NT2/D1 (cell line): ENCODE data around the gene MYOZ1.

Source experiments
- DNase-seq: peaks from one replicate; pipeline ENCODE4 v3.0.0-alpha.2; 2011; ENCODE audit warnings: low read depth, low spot score
- H3K27me3 ChIP-seq: 2 replicates; pipeline ENCODE4 v1.6.0; 2011; ENCODE audit warnings: mild to moderate bottlenecking; ENCODE audit not compliant: insufficient read length, insufficient read depth
- H3K36me3 ChIP-seq: 2 replicates; pipeline ENCODE4 v1.6.1; 2011; ENCODE audit warnings: mild to moderate bottlenecking, low read length, mixed read lengths; ENCODE audit not compliant: insufficient read depth, insufficient read length
- H3K4me1 ChIP-seq: 2 replicates; pipeline ENCODE4 v1.5.1; 2011; ENCODE audit not compliant: insufficient read depth, insufficient read length
- H3K4me3 ChIP-seq: 2 replicates; pipeline ENCODE4 v1.5.1; 2011; ENCODE audit warnings: low read depth; ENCODE audit not compliant: insufficient read length
- H3K9ac ChIP-seq: 2 replicates; pipeline ENCODE4 v1.6.0; 2011; ENCODE audit warnings: low read depth; ENCODE audit not compliant: insufficient read length
- H3K9me3 ChIP-seq: 2 replicates; pipeline ENCODE4 v1.5.1; 2011; ENCODE audit warnings: mild to moderate bottlenecking, low read length; ENCODE audit not compliant: insufficient read depth
- SUZ12 ChIP-seq: IDR thresholded peaks from 2 replicates; pipeline ENCODE4 v1.6.1; 2011; ENCODE audit not compliant: insufficient read length, insufficient read depth; ENCODE audit errors: extremely low read depth
- YY1 ChIP-seq: IDR thresholded peaks from 2 replicates; pipeline ENCODE4 v1.6.1; 2011; ENCODE audit not compliant: insufficient read length, insufficient read depth
- ZNF274 ChIP-seq: IDR thresholded peaks from 2 replicates; pipeline ENCODE4 v1.6.1; 2011; ENCODE audit warnings: mild to moderate bottlenecking, low read depth, low read length

Gene MYOZ1

DNA sequence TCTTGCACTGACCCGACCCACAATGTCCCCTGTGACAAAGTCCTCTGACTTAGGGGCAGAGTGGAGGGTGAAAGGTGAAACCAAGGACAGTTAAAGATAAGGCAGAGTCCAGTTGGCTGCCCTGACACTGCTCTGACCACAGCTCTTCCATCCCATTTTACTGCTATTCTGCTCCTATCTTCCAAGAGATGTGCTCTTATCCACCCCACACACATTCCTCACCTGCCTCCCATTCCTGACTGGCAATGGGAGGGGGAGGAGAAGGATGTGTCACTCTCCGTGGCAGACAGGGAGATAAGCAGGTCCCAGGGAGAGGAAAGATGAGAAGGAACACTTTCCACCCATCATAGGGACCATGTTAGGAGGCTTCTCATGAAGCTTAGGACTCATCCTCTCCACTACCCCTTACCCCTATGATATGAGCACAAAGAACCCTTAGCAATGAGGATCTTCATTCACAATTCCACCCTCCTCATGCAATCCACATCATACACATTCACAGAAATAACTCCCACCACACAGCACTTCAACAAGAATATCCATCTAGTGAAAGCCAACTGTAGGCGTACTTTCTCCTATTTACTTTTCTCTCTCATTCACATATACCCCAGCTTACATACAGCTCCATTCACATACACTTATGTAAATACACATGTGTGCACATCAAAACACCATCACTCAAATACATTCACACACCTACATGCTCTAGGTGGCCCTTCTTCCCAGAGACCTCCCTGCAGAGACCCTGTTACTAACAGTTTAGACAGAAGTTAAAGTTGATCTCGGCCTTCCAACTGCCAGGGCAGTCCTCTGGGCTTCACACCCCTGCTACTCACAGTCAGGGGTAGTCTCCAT is 7.9 kb upstream of the MYOZ1 start:
- Histone ChIP-seq H3K9ac (no peak overlapping the region), H3K4me3 (no peak overlapping the region)
- no peak for DNase-seq

GRCh38 chr10:73647875-73648651 is 6.8 kb upstream of the MYOZ1 start:
- Histone ChIP-seq H3K9me3 (no peaks in the 10 kb centered on the region), H3K36me3 (no peaks in the 10 kb centered on the region), H3K27me3 (no peaks in the 10 kb centered on the region), H3K9ac (peak overlapping the region; percentile 50), H3K4me1 (peaks cover 3% of the 10 kb centered on the region), H3K4me3 (peak overlapping the region; percentile 36)
- no peak for DNase-seq
- TF ChIP-seq ZNF274 (no peak), SUZ12 (no peak), YY1 (no peak)

More for the DNA sequence above, 7.9 kb upstream of the MYOZ1 start:
- no peaks in the 10 kb centered on the region for H3K9me3 ChIP-seq
- H3K27me3 ChIP-seq: no peaks in the 10 kb centered on the region
- peaks cover 3% of the 10 kb centered on the region for H3K4me1 ChIP-seq
- TF ChIP-seq SUZ12 (no peak), ZNF274 (no peak), YY1 (no peak)
- no peaks in the 10 kb centered on the region for H3K36me3 ChIP-seq

GRCh38 chr10:73647211-73647874 is 6.1 kb upstream of the MYOZ1 start:
- Histone ChIP-seq H3K9me3 (no peaks in the 10 kb centered on the region), H3K4me1 (peaks cover 3% of the 10 kb centered on the region), H3K36me3 (no peaks in the 10 kb centered on the region), H3K9ac (peak overlapping the region; percentile 50), H3K4me3 (peak overlapping the region; percentile 36), H3K27me3 (no peaks in the 10 kb centered on the region)
- no peak for TF ChIP-seq ZNF274
- TF ChIP-seq SUZ12: no peak
- no peak for TF ChIP-seq YY1
- DNase-seq: no peak

DNA sequence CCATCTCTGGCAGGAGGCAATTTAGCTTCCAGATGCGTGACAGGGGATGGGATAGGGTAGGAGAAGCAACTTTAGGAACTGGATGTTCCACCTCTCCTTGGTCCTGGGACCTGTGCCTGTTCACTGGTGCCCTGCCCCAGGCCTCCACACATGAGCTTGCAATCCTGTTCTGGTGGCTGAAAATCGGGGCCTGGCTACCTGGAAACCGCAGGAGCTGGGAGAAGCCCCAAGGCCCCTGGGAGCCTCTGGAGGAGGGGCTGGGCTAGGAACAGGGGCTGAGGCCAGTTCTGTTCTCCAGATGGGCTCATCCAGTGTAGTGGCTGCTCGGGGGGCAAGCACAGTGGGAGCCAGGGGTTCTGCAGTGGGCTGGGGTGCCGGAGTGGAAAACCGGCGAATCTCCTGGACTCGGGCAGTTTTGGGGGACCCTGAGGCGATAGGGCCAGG is 5.3 kb upstream of the MYOZ1 start:
- Histone ChIP-seq H3K27me3 (no peaks in the 10 kb centered on the region), H3K9ac (peak overlapping the region; percentile 32), H3K36me3 (no peaks in the 10 kb centered on the region), H3K4me1 (peaks cover 3% of the 10 kb centered on the region), H3K9me3 (no peaks in the 10 kb centered on the region), H3K4me3 (no peak overlapping the region)
- TF ChIP-seq ZNF274 (no peak), YY1 (no peak), SUZ12 (no peak)
- DNase-seq: no peak

DNA sequence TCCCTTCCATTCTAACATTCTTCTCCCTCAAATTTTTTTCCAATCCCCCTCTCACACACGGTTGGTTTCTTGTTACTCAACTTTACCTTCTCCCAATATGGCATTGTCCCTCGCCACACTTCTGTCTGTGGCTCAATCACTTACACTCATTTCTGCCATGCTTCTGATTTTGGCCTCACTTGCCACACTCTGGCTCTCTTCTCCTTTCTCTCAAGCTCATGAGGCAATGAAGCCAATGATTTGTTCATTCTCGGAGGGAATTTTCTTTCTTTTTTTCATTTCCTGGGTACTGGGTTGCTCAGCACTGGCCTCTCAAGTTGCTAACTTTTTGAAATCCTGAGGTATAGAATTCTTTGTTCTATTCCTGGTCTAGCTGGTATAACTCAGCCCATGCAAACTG is 4.0 kb upstream of the MYOZ1 start:
- Histone ChIP-seq H3K27me3 (no peaks in the 10 kb centered on the region), H3K4me3 (no peak overlapping the region), H3K36me3 (no peaks in the 10 kb centered on the region), H3K9me3 (no peaks in the 10 kb centered on the region), H3K4me1 (peaks cover 3% of the 10 kb centered on the region), H3K9ac (no peak overlapping the region)
- DNase-seq: no peak
- no peak for TF ChIP-seq ZNF274
- TF ChIP-seq YY1: no peak
- no peak for TF ChIP-seq SUZ12

- no peak for DNase-seq
- TF ChIP-seq ZNF274 (no peak), SUZ12 (no peak), YY1 (no peak)
- Histone ChIP-seq H3K4me3 (no peak overlapping the region), H3K4me1 (peaks cover 3% of the 10 kb centered on the region), H3K27me3 (no peaks in the 10 kb centered on the region), H3K9me3 (no peaks in the 10 kb centered on the region), H3K9ac (no peak overlapping the region), H3K36me3 (no peaks in the 10 kb centered on the region)
These were observed 3.5 kb upstream of the MYOZ1 start for GRCh38 chr10:73644767-73645166.
